PFSK-1 (cell line): Measurements from ENCODE around the gene FSTL4.

Experiments
- POLR2AphosphoS5 ChIP-seq: IDR thresholded peaks from 2 replicates; pipeline ENCODE4 v1.6.1; 2012; ENCODE audit warnings: low read depth, mild to moderate bottlenecking, control low read depth, low read length, moderate library complexity
- TAF1 ChIP-seq: IDR thresholded peaks from 2 replicates; pipeline ENCODE4 v1.6.1; 2012; ENCODE audit warnings: low read length, control low read depth, borderline replicate concordance; ENCODE audit not compliant: insufficient read depth
- TF ChIP-seq, protein P1 (sequence below), 2 experiments: IDR thresholded peaks; 2 replicates each; pipeline versions ENCODE4 v1.6.1 to v1.8.0; 2011 to 2012; ENCODE audit warnings: low read depth in 2 of 2, low read length in 2 of 2, control low read depth in 1 of 2, inconsistent platforms in 1 of 2, mild to moderate bottlenecking in 1 of 2, moderate library complexity in 1 of 2; ENCODE audit not compliant: insufficient read depth in 1 of 2

DNA sequence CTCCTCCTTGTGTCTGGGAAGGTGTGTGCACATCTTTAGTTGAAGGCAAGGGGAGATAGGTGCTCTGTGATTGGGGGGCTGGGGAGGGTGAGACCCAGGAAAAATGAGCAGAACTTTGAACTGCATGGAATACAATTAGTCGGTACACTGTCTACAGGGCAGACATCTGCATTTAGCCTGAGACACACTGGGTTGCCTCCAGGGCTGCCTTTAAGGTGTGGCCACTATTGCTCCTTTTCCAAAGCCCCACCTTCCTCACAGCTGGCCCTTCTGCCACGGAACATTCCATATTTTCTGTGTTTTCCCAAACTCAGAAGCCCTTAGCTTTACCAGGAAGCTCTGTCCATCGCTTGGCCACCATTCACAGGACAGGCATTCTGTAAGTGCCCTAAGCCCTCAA is 312.6 kb downstream of the FSTL4 start:
- TF ChIP-seq, protein P1, sequence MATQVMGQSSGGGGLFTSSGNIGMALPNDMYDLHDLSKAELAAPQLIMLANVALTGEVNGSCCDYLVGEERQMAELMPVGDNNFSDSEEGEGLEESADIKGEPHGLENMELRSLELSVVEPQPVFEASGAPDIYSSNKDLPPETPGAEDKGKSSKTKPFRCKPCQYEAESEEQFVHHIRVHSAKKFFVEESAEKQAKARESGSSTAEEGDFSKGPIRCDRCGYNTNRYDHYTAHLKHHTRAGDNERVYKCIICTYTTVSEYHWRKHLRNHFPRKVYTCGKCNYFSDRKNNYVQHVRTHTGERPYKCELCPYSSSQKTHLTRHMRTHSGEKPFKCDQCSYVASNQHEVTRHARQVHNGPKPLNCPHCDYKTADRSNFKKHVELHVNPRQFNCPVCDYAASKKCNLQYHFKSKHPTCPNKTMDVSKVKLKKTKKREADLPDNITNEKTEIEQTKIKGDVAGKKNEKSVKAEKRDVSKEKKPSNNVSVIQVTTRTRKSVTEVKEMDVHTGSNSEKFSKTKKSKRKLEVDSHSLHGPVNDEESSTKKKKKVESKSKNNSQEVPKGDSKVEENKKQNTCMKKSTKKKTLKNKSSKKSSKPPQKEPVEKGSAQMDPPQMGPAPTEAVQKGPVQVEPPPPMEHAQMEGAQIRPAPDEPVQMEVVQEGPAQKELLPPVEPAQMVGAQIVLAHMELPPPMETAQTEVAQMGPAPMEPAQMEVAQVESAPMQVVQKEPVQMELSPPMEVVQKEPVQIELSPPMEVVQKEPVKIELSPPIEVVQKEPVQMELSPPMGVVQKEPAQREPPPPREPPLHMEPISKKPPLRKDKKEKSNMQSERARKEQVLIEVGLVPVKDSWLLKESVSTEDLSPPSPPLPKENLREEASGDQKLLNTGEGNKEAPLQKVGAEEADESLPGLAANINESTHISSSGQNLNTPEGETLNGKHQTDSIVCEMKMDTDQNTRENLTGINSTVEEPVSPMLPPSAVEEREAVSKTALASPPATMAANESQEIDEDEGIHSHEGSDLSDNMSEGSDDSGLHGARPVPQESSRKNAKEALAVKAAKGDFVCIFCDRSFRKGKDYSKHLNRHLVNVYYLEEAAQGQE (IDR thresholded peaks at IDR 0.05; ENCODE audit: insufficient read depth in 1 of 2, low read depth in 2 of 2, low read length in 2 of 2): no peak
- TF ChIP-seq POLR2AphosphoS5 (no peak), TAF1 (no peak)
